H1 (cell line): ENCODE measurements around the gene COMMD8. TPM values are rescaled to one million over a fixed set of nuclear protein-coding genes. Genes with fewer than 3 reads are reported as not detected.

Source experiments
- HDAC6 ChIP-seq: IDR thresholded peaks from one replicate; pipeline ENCODE4 v1.7.1; 2012; ENCODE audit warnings: low read depth, mild to moderate bottlenecking, inconsistent platforms, low read length, moderate library complexity
- TEAD4 ChIP-seq: IDR thresholded peaks from 2 replicates; pipeline ENCODE4 v1.6.1; 2012; ENCODE audit warnings: low read depth, low read length, inconsistent platforms, mixed read lengths
- polyA plus RNA-seq, 7 experiments: library from polyadenylated mRNA; depleted of rRNA in 3 of 7; stranded (reverse) in 5 of 7; unstranded in 2 of 7; fragments of >200 nt in 5 of 7; fragments of 200-250 nt in 2 of 7; gene quantifications; 1 replicate in 5 of 7; 2 replicates in 1 of 7; 4 replicates in 1 of 7; pipeline versions ENCODE4 v1.2.1 to v1.2.3, GENCODE V29; 2011 to 2013; ENCODE audit warnings: missing spikeins in 2 of 7, mixed read lengths in 2 of 7
- total RNA-seq: library from RNA; stranded (reverse); fragmentation: NEBNext Ultra II Directional; extraction: Animal tissue kit (Norgen Biotek cat#: 25700); gene quantifications from 2 replicates; pipeline ENCODE4 v1.2.1, GENCODE V29; 2021
- TF ChIP-seq, protein P1 (sequence below): IDR thresholded peaks from 2 replicates; pipeline ENCODE4 v1.6.1; 2011; ENCODE audit warnings: low read depth, mild to moderate bottlenecking, low read length; ENCODE audit not compliant: insufficient read depth
- TF ChIP-seq, protein P2 (sequence below): fragments of 300-600 bp; sonication (generic); IDR thresholded peaks from 2 replicates; pipeline ENCODE4 v1.7.1; 2012; ENCODE audit warnings: low read length, moderate library complexity, mild to moderate bottlenecking, inconsistent platforms; ENCODE audit not compliant: insufficient replicate concordance

Gene COMMD8
- total and polyA plus RNA-seq, 2 of the 8 experiments (the other 6 are each of a cell fraction or from before 2014, with no cell fraction given) = 1.6 to 7.2 TPM

DNA sequence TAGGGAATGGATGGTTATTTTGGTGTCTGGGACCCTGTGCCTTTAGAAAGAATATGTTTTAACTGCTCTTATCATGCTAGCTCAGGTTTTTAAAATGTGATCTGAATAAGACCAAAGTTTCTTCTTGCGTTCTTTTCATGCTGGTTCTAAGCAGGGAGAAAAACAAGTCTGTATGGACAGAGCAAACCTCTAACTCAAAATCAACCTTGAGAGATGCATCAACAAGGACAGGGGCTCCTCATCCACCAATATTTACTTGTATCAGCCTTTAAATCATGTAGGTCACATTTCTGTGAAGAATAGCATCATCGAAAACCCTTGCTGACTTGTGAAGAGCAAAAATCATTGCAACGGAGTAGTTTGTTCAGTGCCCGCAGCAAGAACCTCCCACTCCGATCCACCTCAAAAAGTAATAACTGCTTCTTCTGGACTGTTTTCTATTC lies 22.8 kb upstream of the COMMD8 start (continued):
- TF ChIP-seq TEAD4 (no peak), HDAC6 (no peak)
- TF ChIP-seq, protein P1, sequence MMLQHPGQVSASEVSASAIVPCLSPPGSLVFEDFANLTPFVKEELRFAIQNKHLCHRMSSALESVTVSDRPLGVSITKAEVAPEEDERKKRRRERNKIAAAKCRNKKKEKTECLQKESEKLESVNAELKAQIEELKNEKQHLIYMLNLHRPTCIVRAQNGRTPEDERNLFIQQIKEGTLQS = no peak
- TF ChIP-seq, protein P2, sequence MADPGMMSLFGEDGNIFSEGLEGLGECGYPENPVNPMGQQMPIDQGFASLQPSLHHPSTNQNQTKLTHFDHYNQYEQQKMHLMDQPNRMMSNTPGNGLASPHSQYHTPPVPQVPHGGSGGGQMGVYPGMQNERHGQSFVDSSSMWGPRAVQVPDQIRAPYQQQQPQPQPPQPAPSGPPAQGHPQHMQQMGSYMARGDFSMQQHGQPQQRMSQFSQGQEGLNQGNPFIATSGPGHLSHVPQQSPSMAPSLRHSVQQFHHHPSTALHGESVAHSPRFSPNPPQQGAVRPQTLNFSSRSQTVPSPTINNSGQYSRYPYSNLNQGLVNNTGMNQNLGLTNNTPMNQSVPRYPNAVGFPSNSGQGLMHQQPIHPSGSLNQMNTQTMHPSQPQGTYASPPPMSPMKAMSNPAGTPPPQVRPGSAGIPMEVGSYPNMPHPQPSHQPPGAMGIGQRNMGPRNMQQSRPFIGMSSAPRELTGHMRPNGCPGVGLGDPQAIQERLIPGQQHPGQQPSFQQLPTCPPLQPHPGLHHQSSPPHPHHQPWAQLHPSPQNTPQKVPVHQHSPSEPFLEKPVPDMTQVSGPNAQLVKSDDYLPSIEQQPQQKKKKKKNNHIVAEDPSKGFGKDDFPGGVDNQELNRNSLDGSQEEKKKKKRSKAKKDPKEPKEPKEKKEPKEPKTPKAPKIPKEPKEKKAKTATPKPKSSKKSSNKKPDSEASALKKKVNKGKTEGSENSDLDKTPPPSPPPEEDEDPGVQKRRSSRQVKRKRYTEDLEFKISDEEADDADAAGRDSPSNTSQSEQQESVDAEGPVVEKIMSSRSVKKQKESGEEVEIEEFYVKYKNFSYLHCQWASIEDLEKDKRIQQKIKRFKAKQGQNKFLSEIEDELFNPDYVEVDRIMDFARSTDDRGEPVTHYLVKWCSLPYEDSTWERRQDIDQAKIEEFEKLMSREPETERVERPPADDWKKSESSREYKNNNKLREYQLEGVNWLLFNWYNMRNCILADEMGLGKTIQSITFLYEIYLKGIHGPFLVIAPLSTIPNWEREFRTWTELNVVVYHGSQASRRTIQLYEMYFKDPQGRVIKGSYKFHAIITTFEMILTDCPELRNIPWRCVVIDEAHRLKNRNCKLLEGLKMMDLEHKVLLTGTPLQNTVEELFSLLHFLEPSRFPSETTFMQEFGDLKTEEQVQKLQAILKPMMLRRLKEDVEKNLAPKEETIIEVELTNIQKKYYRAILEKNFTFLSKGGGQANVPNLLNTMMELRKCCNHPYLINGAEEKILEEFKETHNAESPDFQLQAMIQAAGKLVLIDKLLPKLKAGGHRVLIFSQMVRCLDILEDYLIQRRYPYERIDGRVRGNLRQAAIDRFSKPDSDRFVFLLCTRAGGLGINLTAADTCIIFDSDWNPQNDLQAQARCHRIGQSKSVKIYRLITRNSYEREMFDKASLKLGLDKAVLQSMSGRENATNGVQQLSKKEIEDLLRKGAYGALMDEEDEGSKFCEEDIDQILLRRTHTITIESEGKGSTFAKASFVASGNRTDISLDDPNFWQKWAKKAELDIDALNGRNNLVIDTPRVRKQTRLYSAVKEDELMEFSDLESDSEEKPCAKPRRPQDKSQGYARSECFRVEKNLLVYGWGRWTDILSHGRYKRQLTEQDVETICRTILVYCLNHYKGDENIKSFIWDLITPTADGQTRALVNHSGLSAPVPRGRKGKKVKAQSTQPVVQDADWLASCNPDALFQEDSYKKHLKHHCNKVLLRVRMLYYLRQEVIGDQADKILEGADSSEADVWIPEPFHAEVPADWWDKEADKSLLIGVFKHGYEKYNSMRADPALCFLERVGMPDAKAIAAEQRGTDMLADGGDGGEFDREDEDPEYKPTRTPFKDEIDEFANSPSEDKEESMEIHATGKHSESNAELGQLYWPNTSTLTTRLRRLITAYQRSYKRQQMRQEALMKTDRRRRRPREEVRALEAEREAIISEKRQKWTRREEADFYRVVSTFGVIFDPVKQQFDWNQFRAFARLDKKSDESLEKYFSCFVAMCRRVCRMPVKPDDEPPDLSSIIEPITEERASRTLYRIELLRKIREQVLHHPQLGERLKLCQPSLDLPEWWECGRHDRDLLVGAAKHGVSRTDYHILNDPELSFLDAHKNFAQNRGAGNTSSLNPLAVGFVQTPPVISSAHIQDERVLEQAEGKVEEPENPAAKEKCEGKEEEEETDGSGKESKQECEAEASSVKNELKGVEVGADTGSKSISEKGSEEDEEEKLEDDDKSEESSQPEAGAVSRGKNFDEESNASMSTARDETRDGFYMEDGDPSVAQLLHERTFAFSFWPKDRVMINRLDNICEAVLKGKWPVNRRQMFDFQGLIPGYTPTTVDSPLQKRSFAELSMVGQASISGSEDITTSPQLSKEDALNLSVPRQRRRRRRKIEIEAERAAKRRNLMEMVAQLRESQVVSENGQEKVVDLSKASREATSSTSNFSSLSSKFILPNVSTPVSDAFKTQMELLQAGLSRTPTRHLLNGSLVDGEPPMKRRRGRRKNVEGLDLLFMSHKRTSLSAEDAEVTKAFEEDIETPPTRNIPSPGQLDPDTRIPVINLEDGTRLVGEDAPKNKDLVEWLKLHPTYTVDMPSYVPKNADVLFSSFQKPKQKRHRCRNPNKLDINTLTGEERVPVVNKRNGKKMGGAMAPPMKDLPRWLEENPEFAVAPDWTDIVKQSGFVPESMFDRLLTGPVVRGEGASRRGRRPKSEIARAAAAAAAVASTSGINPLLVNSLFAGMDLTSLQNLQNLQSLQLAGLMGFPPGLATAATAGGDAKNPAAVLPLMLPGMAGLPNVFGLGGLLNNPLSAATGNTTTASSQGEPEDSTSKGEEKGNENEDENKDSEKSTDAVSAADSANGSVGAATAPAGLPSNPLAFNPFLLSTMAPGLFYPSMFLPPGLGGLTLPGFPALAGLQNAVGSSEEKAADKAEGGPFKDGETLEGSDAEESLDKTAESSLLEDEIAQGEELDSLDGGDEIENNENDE = no peak
